NK-92 treated with Interleukin-12 subunit alpha and Interleukin-12 subunit beta, amount 100 ng/mL, for 24 hours (cell line): ENCODE results near the gene TRIM3.
"Not testable (repeated sequence)": the region's sequence is repeated elsewhere in the genome, so short reads cannot be mapped to it uniquely, and the experiment has no call there.

Source experiments
- DNase-seq: peaks from one replicate; lab custom pipeline; 2025; lab: John Stamatoyannopoulos, UW

TRIM3 gene

DNA sequence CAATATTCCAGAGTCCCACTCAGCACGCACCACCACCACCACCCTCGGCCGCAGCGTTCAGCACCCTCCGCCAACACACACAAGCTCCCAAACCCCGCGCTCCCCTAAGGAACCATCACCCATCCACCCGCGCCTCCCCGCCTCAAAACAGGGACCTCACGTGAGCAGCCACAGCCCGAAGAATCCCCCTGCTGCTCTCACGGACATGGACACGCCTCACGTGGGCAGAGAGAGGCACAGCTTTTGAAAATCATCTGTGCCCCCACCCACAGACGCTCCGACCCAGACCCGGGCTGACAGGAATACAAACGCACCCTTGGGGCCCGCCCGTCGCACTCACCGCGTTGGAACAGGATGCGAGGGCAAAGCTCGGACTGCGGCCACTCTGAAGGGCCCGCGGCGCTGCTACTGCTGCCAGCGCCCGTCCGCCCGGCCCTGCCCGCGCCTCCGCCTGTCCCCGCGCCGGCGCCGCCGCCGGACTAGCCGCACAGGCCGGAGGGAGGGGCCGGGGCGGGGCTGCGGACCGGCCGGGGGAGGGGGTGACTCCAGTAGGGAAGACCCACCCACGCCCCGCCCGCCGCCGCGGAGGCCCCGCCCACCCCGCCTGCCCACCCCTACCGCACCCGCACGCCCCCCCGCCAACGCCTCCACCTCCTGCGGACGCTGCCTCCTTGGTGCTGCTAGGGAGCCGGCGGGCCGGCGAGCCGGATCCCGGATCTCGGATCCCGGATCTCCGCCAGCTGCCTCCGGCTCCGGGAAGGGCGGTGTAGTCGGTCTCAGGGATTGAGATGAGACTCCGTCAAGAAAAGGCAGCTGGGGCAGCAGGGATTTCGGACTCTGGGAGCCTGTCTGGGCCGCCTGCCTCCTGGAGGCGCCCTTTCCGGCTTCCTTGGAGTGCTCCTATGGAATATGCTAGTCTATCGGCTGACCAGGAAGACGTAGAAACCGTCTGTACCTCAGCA is at the start of gene TRIM3:
TRIM3 (minus strand) TSS at position 491 of the 962 bp plus-strand sequence. CDS start 8,246 bp downstream, outside the sequence.
- no peak for DNase-seq

- no peak for DNase-seq
These were observed 49.5 kb upstream of the TRIM3 start for GRCh38 chr11:6523253-6523652.

- DNase-seq: not testable (repeated sequence)
These were observed 48.2 kb upstream of the TRIM3 start for GRCh38 chr11:6521946-6522345.

DNA sequence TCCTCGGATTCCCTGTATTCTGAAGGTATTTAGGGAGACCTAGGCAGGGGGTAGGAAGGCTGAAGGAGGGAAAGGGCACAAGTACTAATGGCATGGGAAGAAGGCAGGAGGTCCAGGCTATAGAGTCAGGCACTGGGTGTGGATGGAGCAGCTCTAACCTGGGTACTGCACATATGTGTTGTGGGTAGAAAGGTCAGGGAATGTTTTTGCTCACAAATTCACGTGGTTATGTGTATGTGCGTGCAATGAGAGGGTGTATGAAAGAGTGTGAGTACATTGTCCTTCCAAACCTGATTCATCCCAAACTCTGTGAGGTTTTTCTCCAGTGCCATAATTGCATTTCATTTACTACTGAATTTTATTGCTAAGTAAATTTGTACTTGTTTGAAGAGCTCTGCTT is 46.5 kb upstream of the TRIM3 start:
- DNase-seq: no peak

DNA sequence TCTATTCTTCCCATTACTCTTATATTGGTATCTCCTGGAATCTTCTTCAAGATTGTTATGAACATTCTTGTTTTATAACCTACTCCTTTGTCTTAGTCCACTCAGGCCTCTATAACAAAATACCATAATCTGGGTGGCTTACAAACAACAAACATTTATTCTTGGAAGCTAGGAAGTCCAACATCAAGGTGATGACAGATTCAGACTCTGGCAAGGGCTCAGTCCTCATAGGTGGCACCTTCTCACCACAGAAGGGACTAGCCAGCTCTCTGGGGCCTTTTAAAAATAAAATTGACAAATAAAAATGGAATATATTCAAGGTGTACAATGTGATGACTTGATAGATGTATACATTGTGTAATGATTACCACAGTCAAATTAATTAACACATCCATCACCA is 43.1 kb upstream of the TRIM3 start:
- DNase-seq: no peak

GRCh38 chr11:6505577-6506240 is 32.0 kb upstream of the TRIM3 start:
- no peak for DNase-seq

DNA sequence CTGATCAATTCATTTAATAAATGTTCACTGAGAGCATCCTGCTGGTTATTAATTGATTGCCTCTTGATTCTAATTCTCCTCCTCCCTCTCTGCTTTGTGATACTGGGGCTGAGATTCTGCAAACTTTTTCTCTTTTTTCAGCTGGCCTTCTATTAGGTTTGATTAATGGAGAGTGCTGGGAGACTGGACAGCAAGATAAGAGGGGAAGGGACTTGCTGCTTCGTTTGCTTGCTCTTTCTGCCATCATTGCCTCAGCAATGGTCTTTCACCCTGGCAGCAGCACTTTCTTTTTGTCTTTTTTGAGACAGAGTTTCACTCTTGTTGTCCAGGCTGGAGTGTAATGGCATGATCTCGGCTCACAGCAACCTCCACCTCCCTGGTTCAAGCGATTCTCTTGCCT is 30.4 kb upstream of the TRIM3 start:
- DNase-seq: no peak

DNA sequence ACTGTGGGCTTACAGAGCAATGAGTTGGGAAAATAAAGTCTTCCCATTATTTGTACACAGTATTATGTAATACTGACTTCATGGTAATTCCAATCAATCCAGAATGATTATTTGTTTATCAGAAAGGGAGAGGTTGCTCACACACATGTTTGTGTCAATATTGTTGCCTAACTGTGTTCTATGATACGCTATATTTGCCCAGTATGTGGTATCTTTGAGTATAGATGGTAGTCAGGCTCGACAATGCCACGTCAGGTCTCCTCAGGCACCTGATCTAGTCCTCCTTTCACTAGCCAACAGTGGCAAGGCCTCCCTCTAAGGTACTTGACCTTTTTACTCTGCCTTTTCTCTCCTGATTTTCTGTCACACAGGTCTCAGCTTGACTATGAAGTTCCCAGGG is 28.6 kb upstream of the TRIM3 start:
- DNase-seq: no peak

DNA sequence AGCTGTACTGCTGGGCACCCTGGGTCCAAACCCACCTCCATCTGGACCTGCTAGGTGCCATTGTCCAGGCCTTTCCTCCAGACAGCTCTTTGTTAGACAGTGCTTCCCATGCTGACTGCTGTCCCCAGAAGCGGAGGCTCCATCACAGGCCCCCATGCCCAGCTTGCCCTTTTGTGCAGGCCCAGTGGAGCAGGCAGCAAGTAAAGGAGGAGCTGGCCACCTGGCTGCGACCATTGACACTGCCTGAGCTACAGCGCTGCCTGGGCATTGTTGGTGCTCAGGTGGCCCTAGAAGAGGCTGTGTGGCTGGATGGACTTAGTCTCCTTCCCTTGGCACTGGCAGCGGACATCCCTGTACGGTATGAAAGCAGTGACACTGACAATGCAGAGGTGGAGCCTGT is 24.8 kb upstream of the TRIM3 start:
- no peak for DNase-seq

DNA sequence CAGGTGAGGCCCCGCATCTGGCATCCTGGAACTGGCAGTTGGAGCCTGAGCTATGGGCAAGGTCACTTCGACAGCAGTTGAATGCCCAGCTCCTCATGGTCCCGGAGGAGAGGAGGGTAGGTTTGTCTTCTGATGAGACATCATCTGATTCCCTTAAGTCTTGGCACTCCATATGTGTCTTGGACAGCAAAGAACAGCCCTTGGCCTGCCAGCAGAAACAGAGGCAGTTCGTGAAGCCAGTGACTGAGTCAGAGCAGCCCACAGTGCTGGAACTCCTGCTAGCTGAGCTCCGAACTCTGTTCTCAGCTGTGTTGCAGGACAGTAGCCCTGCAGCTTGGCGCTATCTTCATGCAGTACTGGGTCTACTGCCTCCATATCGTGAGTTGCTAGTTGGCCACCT is 24.4 kb upstream of the TRIM3 start:
- no peak for DNase-seq

DNA sequence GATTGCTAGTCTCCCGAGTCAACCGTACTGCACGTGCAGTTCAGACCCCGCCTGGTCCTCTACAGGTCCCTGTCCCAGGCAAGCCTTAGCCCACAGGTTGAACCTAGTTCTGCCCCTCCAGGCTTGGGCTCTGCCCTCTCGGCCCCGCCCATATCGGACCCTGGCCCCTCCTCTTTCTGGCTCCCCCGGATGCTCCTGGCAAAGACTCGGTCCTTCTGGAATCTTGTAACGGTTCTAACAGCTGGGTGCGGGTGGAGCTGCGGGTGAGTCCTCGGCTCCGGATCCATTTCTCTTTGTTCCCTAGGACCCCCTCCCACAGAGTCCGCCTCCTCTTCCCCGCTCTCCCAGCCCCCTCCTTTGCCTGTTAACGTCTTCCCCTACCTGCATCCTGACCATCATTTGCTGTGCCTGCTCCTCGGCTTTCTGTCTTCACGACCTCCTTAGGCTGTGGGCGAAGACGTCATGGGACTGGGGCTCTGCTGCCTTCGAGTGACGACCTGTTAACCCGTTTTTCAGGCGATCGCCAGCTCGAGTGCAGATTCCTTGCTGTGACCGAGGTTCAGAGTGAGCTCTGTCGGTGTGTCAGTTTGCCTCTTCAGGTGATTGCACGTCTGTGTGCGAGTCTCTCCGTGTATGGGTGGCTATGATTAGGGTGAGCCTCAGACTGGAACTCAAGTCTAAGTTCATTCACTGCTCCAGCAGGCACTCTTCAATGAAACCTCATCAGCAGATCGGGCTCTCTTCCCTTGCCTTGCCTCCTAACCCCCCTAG is 23.5 kb upstream of the TRIM3 start, which contains the start of gene DNHD1:
DNHD1 (plus strand) TSS at position 212 of the 771 bp plus-strand sequence. CDS start 936 bp downstream, outside the sequence.
- DNase-seq: no peak

DNA sequence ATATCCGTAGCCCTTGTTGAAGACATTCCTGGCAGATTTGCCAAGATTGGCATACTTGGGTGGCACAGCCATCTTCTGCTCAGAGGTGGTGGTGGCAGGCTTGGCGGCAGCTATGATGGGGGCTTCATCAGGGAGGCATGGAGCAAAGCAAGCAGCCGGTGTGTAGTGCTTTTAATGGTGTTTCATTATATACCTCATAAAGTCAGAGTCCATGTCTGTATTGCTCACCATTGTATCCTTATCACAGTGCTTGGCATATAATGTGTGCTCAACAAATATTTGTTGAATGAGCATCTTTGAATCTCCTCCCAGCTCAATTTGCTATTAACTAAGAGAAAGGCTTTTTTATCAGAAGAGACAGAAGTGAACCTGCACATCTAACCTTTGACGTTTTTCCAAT is 15.6 kb upstream of the TRIM3 start:
- DNase-seq: no peak

GRCh38 chr11:6488821-6489220 is 15.1 kb upstream of the TRIM3 start:
- no peak for DNase-seq

DNA sequence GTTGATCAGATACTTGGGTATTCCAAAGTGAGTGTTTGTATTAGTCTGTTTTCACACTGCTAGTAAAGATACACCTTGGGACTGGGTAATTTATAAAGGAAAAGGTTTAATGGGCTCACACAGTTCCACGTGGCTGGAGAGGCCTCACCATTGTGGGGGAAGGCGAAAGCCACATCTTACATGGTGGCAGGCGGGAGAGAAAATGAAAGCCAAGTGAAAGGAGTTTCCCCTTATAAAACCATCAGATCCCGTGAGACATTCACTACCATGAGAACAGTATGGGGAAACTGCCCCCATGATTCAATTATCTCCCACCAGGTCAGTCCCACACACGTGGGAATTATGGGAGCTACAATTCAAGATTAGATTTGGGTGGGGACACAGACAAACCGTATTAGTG is 14.6 kb upstream of the TRIM3 start:
- no peak for DNase-seq

DNA sequence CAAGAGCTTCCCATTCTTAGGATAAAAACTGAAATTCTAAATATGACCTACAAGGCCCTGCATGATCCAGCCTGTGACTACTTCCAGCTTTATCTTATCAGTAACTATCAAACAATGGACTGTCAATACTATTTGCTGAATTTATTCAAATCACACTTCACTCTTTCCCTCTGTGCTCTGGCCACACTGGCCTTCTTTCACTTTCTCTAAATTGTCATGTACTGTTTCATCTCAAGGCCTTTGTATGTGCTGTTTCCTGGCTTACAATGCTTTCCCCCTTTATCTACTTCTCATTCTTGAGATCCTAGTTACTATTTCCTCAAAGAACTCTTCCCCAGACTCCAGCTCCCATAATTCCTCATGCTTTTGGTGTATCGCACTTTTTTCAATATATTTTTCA is 13.2 kb upstream of the TRIM3 start:
- DNase-seq: no peak

DNA sequence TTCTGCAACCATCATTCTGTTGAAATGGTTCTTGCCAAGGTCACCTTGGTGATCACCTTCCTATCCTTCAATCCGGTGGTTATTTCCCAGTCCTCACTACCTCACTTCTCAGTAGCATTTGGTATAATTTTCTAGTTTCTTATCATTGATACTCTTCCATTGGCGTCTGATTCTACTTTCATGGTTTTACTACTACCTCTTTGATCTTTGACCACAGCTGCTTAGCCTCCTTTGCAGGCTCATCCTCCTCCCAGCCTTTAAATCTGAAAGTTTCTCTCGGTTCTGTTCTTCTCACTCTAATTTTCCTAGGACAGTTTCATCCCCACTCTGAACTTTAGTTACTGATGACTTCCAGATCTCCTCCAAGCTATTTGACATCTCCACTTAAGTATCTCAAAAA is 12.5 kb upstream of the TRIM3 start:
- DNase-seq: no peak

- DNase-seq: no peak
These were observed 11.9 kb upstream of the TRIM3 start for GRCh38 chr11:6485661-6486060.

DNA sequence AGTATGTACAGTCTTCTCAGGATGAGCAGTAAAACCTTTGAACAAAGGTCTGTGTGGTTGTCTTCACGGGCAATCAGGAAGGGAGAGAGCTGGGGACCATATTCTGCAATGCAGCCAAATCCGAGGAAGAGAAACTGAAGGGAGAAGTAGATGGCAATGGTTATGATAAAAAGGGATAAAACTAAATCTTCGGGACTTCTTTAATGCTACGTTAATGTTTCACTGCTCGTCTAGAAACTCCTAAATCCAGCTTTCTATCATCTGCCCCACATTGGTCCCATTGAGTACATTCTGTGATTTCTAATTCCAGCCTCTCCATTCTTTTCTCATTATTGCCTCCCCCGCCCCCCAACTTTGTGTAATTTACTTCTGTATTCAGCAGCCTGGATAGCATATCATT is 9.3 kb upstream of the TRIM3 start:
- DNase-seq: no peak

DNA sequence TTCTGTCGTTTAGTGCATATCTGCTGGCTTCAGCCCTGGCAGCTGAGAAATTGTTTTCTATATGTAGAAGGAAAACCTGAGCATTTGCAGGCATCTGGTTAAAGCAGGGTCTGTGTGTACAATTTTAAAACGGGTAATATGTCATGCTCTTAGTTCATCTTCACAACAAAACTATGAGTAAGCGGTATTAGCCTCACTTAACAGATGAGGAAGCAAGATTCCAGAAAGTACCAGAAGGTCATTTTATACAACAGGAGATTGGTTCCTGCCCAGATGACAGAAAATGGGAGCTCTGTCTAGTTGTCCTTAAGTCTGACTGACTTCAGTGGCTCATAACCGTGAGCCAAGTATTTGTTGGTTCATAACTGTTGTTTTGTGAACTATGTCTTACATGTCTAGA is 8.7 kb upstream of the TRIM3 start:
- no peak for DNase-seq

GRCh38 chr11:6481924-6482275 is 8.2 kb upstream of the TRIM3 start:
- no peak for DNase-seq

DNA sequence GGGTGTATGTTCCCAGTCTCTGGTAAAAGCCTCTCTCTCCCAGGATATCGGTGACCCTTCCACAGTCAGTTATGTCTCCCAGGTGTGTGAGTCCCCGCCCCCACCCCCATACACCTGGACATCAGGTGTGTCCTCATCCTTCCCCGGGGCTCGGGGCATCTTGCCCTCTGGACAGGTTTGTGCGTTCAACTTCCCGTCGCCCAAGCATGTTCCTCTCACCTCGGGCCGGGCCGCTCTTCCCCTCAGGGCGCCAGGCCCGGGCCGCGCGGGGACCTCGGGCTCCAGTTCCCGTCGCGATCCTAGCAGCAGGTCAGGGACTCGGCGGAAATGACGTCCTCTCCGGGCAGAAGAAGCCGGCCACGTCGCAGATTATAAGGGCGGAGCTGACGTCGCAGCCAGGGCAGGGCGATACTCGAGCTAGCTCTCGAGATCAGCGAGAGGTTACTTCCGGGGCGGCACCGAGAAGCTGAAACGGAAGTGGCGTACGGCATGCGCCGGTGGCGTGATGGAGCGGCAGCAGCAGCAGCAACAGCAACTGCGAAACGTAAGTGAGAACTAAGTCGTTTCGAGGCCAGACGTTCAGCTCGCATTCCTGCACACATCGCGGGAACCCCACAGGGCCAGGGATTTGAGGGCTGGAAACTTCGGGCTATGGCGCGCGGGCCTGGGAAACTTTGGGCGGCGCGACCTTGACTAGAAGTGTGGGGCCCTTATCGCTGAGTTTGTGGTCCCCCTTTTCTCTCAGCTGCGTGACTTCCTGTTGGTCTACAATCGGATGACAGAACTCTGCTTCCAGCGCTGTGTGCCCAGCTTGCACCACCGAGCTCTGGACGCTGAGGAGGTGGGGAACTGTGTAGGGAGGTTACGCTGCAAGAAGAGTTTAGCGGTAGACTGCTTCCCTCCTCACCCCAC is 7.5 kb upstream of the TRIM3 start, which contains the start of the genes ARFIP2 and TIMM10B:
ARFIP2 (minus strand) TSS at position 320 of the 912 bp plus-strand sequence. CDS start 910 bp downstream, outside the sequence.
TIMM10B (plus strand) TSS at position 490 of the 912 bp plus-strand sequence; CDS start at position 506, 16 bp downstream.
- peak; percentile 95 for DNase-seq
